Measurements from ENCODE around the gene STON2. TPM values are rescaled to one million over a fixed set of nuclear protein-coding genes. Genes with fewer than 3 reads are reported as not detected.

The STON2 gene
- total RNA-seq, 1 experiment from 2014 or later, result 12.3 TPM

- Histone ChIP-seq H3K9me2 (replicated peaks; ENCODE audit: low read length) (no peaks in the 10 kb centered on the region), H3K27ac (ENCODE audit: low read length) (no peak overlapping the region), H3K27me3 (ENCODE audit: low read length) (no peaks in the 10 kb centered on the region), H3K9ac (ENCODE audit: low read length) (no peak overlapping the region), H4K20me1 (ENCODE audit: low read length) (no peaks in the 10 kb centered on the region), H3K9me3 (ENCODE audit: low read length) (no peaks in the 10 kb centered on the region), H3K4me3 (ENCODE audit: low read length) (no peak overlapping the region), H2AFZ (ENCODE audit: low read length) (no peak overlapping the region), H3K4me2 (ENCODE audit: low read length) (no peak overlapping the region), H3F3A (ENCODE audit: low read length, unreplicated experiment) (no peaks in the 10 kb centered on the region), H3K36me3 (ENCODE audit: low read depth, low read length) (no peaks in the 10 kb centered on the region), H3K79me2 (ENCODE audit: low read length) (no peaks in the 10 kb centered on the region), H3K4me1 (ENCODE audit: insufficient read depth, low read length) (no peaks in the 10 kb centered on the region)
- TF ChIP-seq EZH2 (IDR thresholded peaks at IDR 0.05; ENCODE audit: low read length, unreplicated experiment) (no peak), EZH2phosphoT487 (IDR thresholded peaks at IDR 0.05; ENCODE audit: borderline replicate concordance, low read length) (no peak), CTCF (conservative IDR thresholded peaks at IDR 0.05; ENCODE audit: low read depth, low read length) (no peak)
- BruUV-seq (replicated peaks), result no TSS peak
- ATAC-seq, result no peak
- intact Hi-C loops (cut with micrococcal nuclease), result no loop called here
- POLR2A ChIA-PET (ENCODE audit: unreplicated experiment), result no interaction called here
- no peak for DNase-seq
- CTCF ChIA-PET, result no interaction called here
Observed at GRCh38 chr14:81256289-81256960, 143.7 kb downstream of the STON2 start.

- intact Hi-C loops (cut with micrococcal nuclease), result no loop called here
- Histone ChIP-seq H4K20me1 (ENCODE audit: low read length) (no peaks in the 10 kb centered on the region), H3K27ac (ENCODE audit: low read length) (no peak overlapping the region), H3K9me2 (replicated peaks; ENCODE audit: low read length) (no peaks in the 10 kb centered on the region), H3F3A (ENCODE audit: low read length, unreplicated experiment) (no peaks in the 10 kb centered on the region), H3K4me1 (ENCODE audit: insufficient read depth, low read length) (peaks cover 3% of the 10 kb centered on the region), H3K79me2 (ENCODE audit: low read length) (no peaks in the 10 kb centered on the region), H3K9ac (ENCODE audit: low read length) (no peak overlapping the region), H3K27me3 (ENCODE audit: low read length) (no peaks in the 10 kb centered on the region), H3K4me2 (ENCODE audit: low read length) (no peak overlapping the region), H2AFZ (ENCODE audit: low read length) (no peak overlapping the region), H3K4me3 (ENCODE audit: low read length) (no peak overlapping the region), H3K9me3 (ENCODE audit: low read length) (no peaks in the 10 kb centered on the region), H3K36me3 (ENCODE audit: low read depth, low read length) (no peaks in the 10 kb centered on the region)
- CTCF ChIA-PET, result no interaction called here
- DNase-seq (peak; percentile 18), ATAC-seq (0 out of 2 replicates have a peak, but pooled peaks have one; percentile 24)
- POLR2A ChIA-PET (ENCODE audit: unreplicated experiment), result no interaction called here
- no TSS peak for BruUV-seq (replicated peaks)
- peak; percentile 54 for TF ChIP-seq CTCF (conservative IDR thresholded peaks at IDR 0.05; ENCODE audit: low read depth, low read length)
- no peak for TF ChIP-seq EZH2phosphoT487 (IDR thresholded peaks at IDR 0.05; ENCODE audit: borderline replicate concordance, low read length)
Observed at GRCh38 chr14:81252278-81252677, 147.8 kb downstream of the STON2 start.

- BruUV-seq (replicated peaks), result no TSS peak
Observed at GRCh38 chr14:81247271-81247766, 152.8 kb downstream of the STON2 start.

More at GRCh38 chr14:81247271-81247766, 152.8 kb downstream of the STON2 start:
- no peaks in the 10 kb centered on the region for H3K9me2 ChIP-seq (replicated peaks; ENCODE audit: low read length)
- intact Hi-C loops (cut with micrococcal nuclease), result no loop called here
- ATAC-seq, result peak; percentile 67
- H3K4me1 ChIP-seq (ENCODE audit: insufficient read depth, low read length), result peaks cover 11% of the 10 kb centered on the region
- CTCF ChIA-PET, result no interaction called here
- no peaks in the 10 kb centered on the region for H4K20me1 ChIP-seq (ENCODE audit: low read length)
- H2AFZ ChIP-seq (ENCODE audit: low read length), result no peak overlapping the region
- POLR2A ChIA-PET (ENCODE audit: unreplicated experiment), result no interaction called here
- no peak overlapping the region for H3K9ac ChIP-seq (ENCODE audit: low read length)
- H3K36me3 ChIP-seq (ENCODE audit: low read depth, low read length), result no peaks in the 10 kb centered on the region
- no peak for DNase-seq
- H3K4me2 ChIP-seq (ENCODE audit: low read length), result no peak overlapping the region
- TF ChIP-seq EZH2 (IDR thresholded peaks at IDR 0.05; ENCODE audit: low read length, unreplicated experiment) (no peak), EZH2phosphoT487 (IDR thresholded peaks at IDR 0.05; ENCODE audit: borderline replicate concordance, low read length) (no peak), CTCF (conservative IDR thresholded peaks at IDR 0.05; ENCODE audit: low read depth, low read length) (no peak)
- H3K9me3 ChIP-seq (ENCODE audit: low read length), result 0 out of 2 replicates have a peak, but pooled peaks cover 5% of the 10 kb centered on the region
- H3K27ac ChIP-seq (ENCODE audit: low read length), result no peak overlapping the region
- no peaks in the 10 kb centered on the region for H3K27me3 ChIP-seq (ENCODE audit: low read length)
- no peaks in the 10 kb centered on the region for H3F3A ChIP-seq (ENCODE audit: low read length, unreplicated experiment)
- H3K4me3 ChIP-seq (ENCODE audit: low read length), result no peak overlapping the region
- no peaks in the 10 kb centered on the region for H3K79me2 ChIP-seq (ENCODE audit: low read length)
